Psoas muscle (tissue), 8 donors: ENCODE results near the gene DEDD. TPM values are rescaled to one million over a fixed set of nuclear protein-coding genes. Genes with fewer than 3 reads are reported as not detected.

Experiments
- ATAC-seq, 4 donors: fragments of 200-7000 bp; cut with Tn5 transposase; one replicate each; pipeline ENCODE4 v1.9.1; 2020; ENCODE audit warnings: moderate library complexity in 3 of 4, mild to moderate bottlenecking in 2 of 4
- DNase-seq, 2 donors: peaks; one replicate each; pipeline ENCODE4 v3.0.0-alpha.2; 2020
- H3K27ac ChIP-seq: fragments of 200-600 bp; one replicate; pipeline ENCODE4 v1.8.0; 2022
- H3K27me3 ChIP-seq, 3 donors: fragments of 200-600 bp in 1 of 3; one replicate each; pipeline versions ENCODE4 v1.6.1 to v1.8.0; 2013 to 2022; ENCODE audit warnings: low read length in 2 of 3, mild to moderate bottlenecking in 2 of 3, moderate library complexity in 1 of 3; ENCODE audit not compliant: insufficient read depth in 3 of 3
- H3K36me3 ChIP-seq, 2 donors: fragments of 200-600 bp in 1 of 2; one replicate each; pipeline versions ENCODE4 v1.6.1 to v1.8.0; 2013 to 2022; ENCODE audit warnings: low read depth in 1 of 2, mild to moderate bottlenecking in 1 of 2, moderate library complexity in 1 of 2; ENCODE audit not compliant: insufficient read depth in 1 of 2
- H3K4me1 ChIP-seq: fragments of 200-600 bp; one replicate; pipeline ENCODE4 v1.8.0; 2022
- H3K4me3 ChIP-seq: fragments of 200-600 bp; one replicate; pipeline ENCODE4 v1.8.0; 2022; ENCODE audit warnings: mild to moderate bottlenecking
- H3K9me3 ChIP-seq: fragments of 200-600 bp; one replicate; pipeline ENCODE4 v1.8.0; 2022
- WGBS, 3 donors: extraction: QIAGEN DNeasy Blood & Tissue Kit; methylation state at CpG; one replicate each; pipeline versions ENCODE4 v1.1.6 to v1.1.7; 2013; 5-methylcytosine and 5-hydroxymethylcytosine counted together
- intact Hi-C, 2 donors: fragments of 100-400 bp; cut with DNase I; formaldehyde crosslinking; loops; one replicate each; pipeline versions ENCODE4 v1.11.0 to v1.14.2; 2022
- polyA plus RNA-seq, 3 donors: library from polyadenylated mRNA; stranded (reverse); fragments of 200-250 nt; gene quantifications; one replicate each; pipeline ENCODE4 v1.2.3, GENCODE V29; 2013
- total RNA-seq, 4 donors: library from RNA; stranded (reverse); fragmentation: NEBNext Ultra II Directional in 2 of 4; extraction: Animal tissue kit (Norgen Biotek cat#: 25700) in 2 of 4; gene quantifications; one replicate each; pipeline versions ENCODE4 v1.2.1 to v1.2.4, GENCODE V29; 2021 to 2023
- TF ChIP-seq, protein P1 (sequence below): fragments of 200-600 bp; IDR thresholded peaks from one replicate; pipeline ENCODE4 v1.8.0; 2022; ENCODE audit warnings: antibody characterized with exemption
- donor health status: healthy with polysubstance abuse.
- donor health status: DM: no; HTN: no; CAD: no; lungs with moderate emphysema.
- donor health status: Bipolar disorder and iron deficiency.
- donor health status: healthy.
- donor health status: DM: yes; HTN: yes; CAD: no.
- donor health status: DM: no; HTN: no; CAD: no.
- donor health status: DM: no; HTN: no; CAD: no.
- donor health status: DM: yes; HTN: yes; CAD: no.

DEDD gene
- total and polyA plus RNA-seq, 7 donors = 30.4 to 70.8 (median 57.7) TPM

- no peak for ATAC-seq
- WGBS, 3 donors = 4 to 6% (median 5%) methylated on average over 11 of the region's 11 CpGs
- no peaks in the 10 kb centered on the region for H3K9me3 ChIP-seq
- H3K4me3 ChIP-seq = peak overlapping the region; percentile 71
- peaks cover 7 to 24% of the 10 kb centered on the region in 2 donors for H3K36me3 ChIP-seq
- TF ChIP-seq, protein P1, sequence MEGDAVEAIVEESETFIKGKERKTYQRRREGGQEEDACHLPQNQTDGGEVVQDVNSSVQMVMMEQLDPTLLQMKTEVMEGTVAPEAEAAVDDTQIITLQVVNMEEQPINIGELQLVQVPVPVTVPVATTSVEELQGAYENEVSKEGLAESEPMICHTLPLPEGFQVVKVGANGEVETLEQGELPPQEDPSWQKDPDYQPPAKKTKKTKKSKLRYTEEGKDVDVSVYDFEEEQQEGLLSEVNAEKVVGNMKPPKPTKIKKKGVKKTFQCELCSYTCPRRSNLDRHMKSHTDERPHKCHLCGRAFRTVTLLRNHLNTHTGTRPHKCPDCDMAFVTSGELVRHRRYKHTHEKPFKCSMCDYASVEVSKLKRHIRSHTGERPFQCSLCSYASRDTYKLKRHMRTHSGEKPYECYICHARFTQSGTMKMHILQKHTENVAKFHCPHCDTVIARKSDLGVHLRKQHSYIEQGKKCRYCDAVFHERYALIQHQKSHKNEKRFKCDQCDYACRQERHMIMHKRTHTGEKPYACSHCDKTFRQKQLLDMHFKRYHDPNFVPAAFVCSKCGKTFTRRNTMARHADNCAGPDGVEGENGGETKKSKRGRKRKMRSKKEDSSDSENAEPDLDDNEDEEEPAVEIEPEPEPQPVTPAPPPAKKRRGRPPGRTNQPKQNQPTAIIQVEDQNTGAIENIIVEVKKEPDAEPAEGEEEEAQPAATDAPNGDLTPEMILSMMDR = no peak
- DNase-seq = no peak
- intact Hi-C loops = loop anchor here (2.0 to 5.0 kb wide), 2 partner anchors 22 to 86 kb away; partner anchors contain the start of gene USF1 (in 1 of the 2)
- no peaks in the 10 kb centered on the region for H3K27me3 ChIP-seq
- peak overlapping the region; percentile 92 for H3K27ac ChIP-seq
- peaks cover 52% of the 10 kb centered on the region for H3K4me1 ChIP-seq
Observed at GRCh38 chr1:161133220-161133740, 813 bp upstream of the DEDD start.

DNA sequence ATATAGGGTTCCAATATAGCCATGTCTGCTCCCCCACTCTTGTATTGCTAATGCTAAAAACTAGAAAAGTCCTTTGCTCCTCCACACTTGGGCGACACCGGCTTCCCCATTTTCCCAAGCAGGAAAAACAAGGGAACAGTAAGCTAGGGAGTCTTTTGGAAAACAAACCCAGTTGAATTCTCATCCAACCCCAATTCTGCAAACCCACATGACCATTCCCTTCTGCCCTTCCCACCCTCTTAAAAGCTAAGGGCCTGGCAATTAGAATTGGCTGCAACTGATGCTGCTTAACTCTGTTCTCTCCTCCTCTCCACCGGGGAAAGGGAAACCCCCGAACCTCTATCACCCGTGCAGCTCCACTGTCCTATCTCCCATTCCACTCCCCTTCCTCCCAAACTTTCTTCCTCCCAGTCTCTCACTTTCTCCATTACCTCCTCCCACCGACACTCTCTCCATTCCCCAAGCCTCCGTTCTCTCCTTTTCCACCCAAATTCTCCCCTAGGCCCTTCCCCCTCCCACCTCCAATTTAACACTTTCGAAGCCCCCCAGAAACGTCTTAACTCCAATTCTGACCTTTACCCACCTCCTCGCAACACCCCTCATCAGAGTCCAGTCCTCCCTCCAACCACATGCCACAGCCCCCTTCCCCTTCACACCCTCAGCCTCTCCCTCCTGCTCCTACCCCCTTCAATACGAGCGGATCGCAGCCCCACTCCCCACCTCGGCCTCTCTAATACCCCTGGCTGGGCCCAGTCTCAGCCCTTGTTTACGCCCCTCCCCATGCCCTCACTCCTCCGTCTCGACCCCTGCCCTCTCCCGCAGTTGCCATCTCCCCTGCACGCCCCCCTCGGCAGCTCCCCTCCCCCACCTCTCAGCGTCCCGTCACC lies 701 bp downstream of the DEDD start:
- H3K27me3 ChIP-seq = no peaks in the 10 kb centered on the region
- 3 to 4% (median 4%) methylated on average over 22 of the region's 22 CpGs for WGBS, 3 donors
- peak in 1 of 4 donors; percentile 6 for ATAC-seq
- H3K4me3 ChIP-seq = peak overlapping the region; percentile 71
- peaks cover 9 to 39% of the 10 kb centered on the region in 2 donors for H3K36me3 ChIP-seq
- H3K4me1 ChIP-seq = peaks cover 46% of the 10 kb centered on the region
- H3K9me3 ChIP-seq = no peaks in the 10 kb centered on the region
- TF ChIP-seq, protein P1 = no peak
- intact Hi-C loops = loop anchor here (1.0 to 5.0 kb wide), 3 partner anchors 23 to 84 kb away; partner anchors contain the start of genes B4GALT3 (in 1 of the 2) and USF1 (in 1 of the 2)
- H3K27ac ChIP-seq = peak overlapping the region; percentile 92
- DNase-seq = no peak

DNA sequence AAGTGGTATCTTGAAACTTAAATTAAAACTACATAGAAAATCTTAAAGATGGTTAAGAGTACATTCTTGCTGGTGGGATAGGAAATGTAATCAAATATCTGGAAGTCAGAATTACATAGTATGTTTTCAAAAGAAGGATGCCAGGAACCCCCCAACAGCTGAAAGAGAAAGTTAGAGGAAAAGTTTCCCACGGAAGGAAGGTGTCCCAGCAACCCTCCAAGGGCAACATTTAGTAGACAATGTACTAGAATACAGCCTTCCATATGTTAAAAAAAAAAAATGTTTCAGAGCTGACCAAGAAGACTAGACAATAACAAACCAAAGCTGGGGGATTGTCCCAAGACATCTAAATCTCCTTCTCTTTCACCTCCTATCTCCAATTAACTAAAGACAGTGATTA lies 2.2 kb downstream of the DEDD start:
- ATAC-seq (no peak), DNase-seq (no peak)
- Histone ChIP-seq H3K36me3 (peaks cover 9 to 54% of the 10 kb centered on the region in 2 donors), H3K4me3 (peak overlapping the region; percentile 71), H3K27me3 (no peaks in the 10 kb centered on the region), H3K4me1 (peaks cover 39% of the 10 kb centered on the region), H3K9me3 (no peaks in the 10 kb centered on the region), H3K27ac (peak overlapping the region; percentile 92)
- TF ChIP-seq, protein P1 = no peak
- 29 to 43% (median 31%) methylated on average over 1 of the region's 1 CpG for WGBS, 3 donors
- intact Hi-C loops = loop anchor here in 1 of 2 donors (5.0 kb wide), 1 partner anchor 83 kb away; the partner anchor contains the start of gene USF1

- Histone ChIP-seq H3K36me3 (peaks cover 9 to 69% of the 10 kb centered on the region in 2 donors), H3K4me3 (no peak overlapping the region), H3K4me1 (peaks cover 33% of the 10 kb centered on the region), H3K27me3 (no peaks in the 10 kb centered on the region), H3K27ac (peak overlapping the region; percentile 12), H3K9me3 (no peaks in the 10 kb centered on the region)
- ATAC-seq (no peak), DNase-seq (no peak)
- intact Hi-C loops = no loop called here
- TF ChIP-seq, protein P1 = no peak
- 66 to 72% (median 70%) methylated on average over 4 of the region's 4 CpGs for WGBS, 3 donors
Observed at GRCh38 chr1:161128591-161129420, 3.7 kb downstream of the DEDD start.
